Sigmoid colon (tissue), 7 donors: ENCODE measurements around the gene BORCS5. TPM values are rescaled to one million over a fixed set of nuclear protein-coding genes. Genes with fewer than 3 reads are reported as not detected.

ENCODE experiments used
- DNase-seq: peaks from one replicate; pipeline ENCODE4 v3.0.0-alpha.2; 2019
- H3K27ac ChIP-seq, 4 donors: fragments of 200-600 bp; sonication (generic); one replicate each; pipeline ENCODE4 v1.5.1; 2016 to 2019; ENCODE audit warnings: mild to moderate bottlenecking in 1 of 4
- H3K27me3 ChIP-seq, 3 donors: fragments of 200-600 bp; sonication (generic); one replicate each; pipeline ENCODE4 v1.5.1; 2019; ENCODE audit warnings: mild to moderate bottlenecking in 1 of 3
- H3K36me3 ChIP-seq, 4 donors: fragments of 200-600 bp; sonication (generic); one replicate each; pipeline ENCODE4 v1.5.1; 2016 to 2019
- H3K4me1 ChIP-seq, 4 donors: fragments of 200-600 bp; sonication (generic); one replicate each; pipeline ENCODE4 v1.5.1; 2017 to 2019
- H3K4me3 ChIP-seq, 4 donors: fragments of 200-600 bp; sonication (generic); one replicate each; pipeline ENCODE4 v1.5.1; 2017 to 2019; ENCODE audit warnings: mild to moderate bottlenecking in 2 of 4, moderate library complexity in 1 of 4
- H3K9me3 ChIP-seq, 4 donors: fragments of 200-600 bp in 3 of 4; sonication (generic) in 3 of 4; one replicate each; pipeline versions ENCODE4 v1.5.1 to v1.6.1; 2013 to 2019
- CTCF ChIP-seq, 4 experiments: fragments of 450-650 bp in 3 of 4; fragments of 200-600 bp in 1 of 4; IDR thresholded peaks; one replicate each; pipeline ENCODE4 v1.5.1; 2016 to 2019; ENCODE audit warnings: antibody characterized with exemption in 4 of 4, mild to moderate bottlenecking in 3 of 4, moderate library complexity in 2 of 4
- EP300 ChIP-seq, 4 donors: sonication (generic); formaldehyde crosslinking; IDR thresholded peaks; one replicate each; pipeline ENCODE4 v1.6.1; 2017; ENCODE audit warnings: antibody characterized with exemption in 4 of 4
- POLR2A ChIP-seq, 2 donors: fragments of 450-650 bp; IDR thresholded peaks; one replicate each; pipeline ENCODE4 v1.6.1; 2016; ENCODE audit warnings: antibody characterized with exemption in 2 of 2, mild to moderate bottlenecking in 2 of 2, moderate library complexity in 2 of 2
- POLR2AphosphoS5 ChIP-seq, 4 donors: sonication (generic); formaldehyde crosslinking; IDR thresholded peaks; one replicate each; pipeline ENCODE4 v1.6.1; 2017; ENCODE audit warnings: antibody characterized with exemption in 4 of 4
- WGBS, 2 donors: extraction: QIAGEN DNeasy Blood & Tissue Kit; methylation state at CpG; one replicate each; pipeline ENCODE4 v1.1.7; 2013; 5-methylcytosine and 5-hydroxymethylcytosine counted together
- intact Hi-C: fragments of 100-400 bp; cut with DNase I; formaldehyde crosslinking; loops from one replicate; pipeline ENCODE4 v1.15.1; 2023
- polyA plus RNA-seq, 3 donors: library from polyadenylated mRNA; stranded (reverse); fragments of 200-250 nt; gene quantifications; one replicate each; pipeline ENCODE4 v1.2.3, GENCODE V29; 2013
- total RNA-seq, 4 donors: library from RNA; depleted of rRNA; stranded (reverse); fragments of >200 nt; gene quantifications; one replicate each; pipeline ENCODE4 v1.1.0, GENCODE V29; 2016
- donor health status: healthy with polysubstance abuse.
- donor health status: Bipolar disorder and iron deficiency.
- donor health status: healthy.

BORCS5 gene
- total and polyA plus RNA-seq, 7 donors, result 3.7 to 25.3 (median 7.1) TPM

GRCh38 chr12:12449533-12450025, 92.7 kb downstream of the BORCS5 start:
- no peak for DNase-seq
- Histone ChIP-seq H3K4me3 (no peak overlapping the region), H3K9me3 (no peaks in the 10 kb centered on the region), H3K27me3 (no peaks in the 10 kb centered on the region), H3K4me1 (peaks cover 0 to 25% (median 10%) of the 10 kb centered on the region in 4 donors), H3K27ac (no peak overlapping the region), H3K36me3 (no peaks in the 10 kb centered on the region)
- peak in 1 of 4 donors; percentile 6 for TF ChIP-seq POLR2AphosphoS5 (IDR thresholded peaks at IDR 0.05)
- no peak for TF ChIP-seq EP300 (IDR thresholded peaks at IDR 0.05)
- no peak for TF ChIP-seq CTCF (IDR thresholded peaks at IDR 0.05)
- TF ChIP-seq POLR2A (IDR thresholded peaks at IDR 0.05), result no peak
- intact Hi-C loops, result no loop called here
- 81 to 86% methylated on average over 13 of the region's 13 CpGs for WGBS, 2 donors

GRCh38 chr12:12450043-12450471, 93.2 kb downstream of the BORCS5 start:
- H3K27me3 ChIP-seq, result no peaks in the 10 kb centered on the region
- WGBS, 2 donors, result 45 to 75% methylated on average over 2 of the region's 2 CpGs
- intact Hi-C loops, result no loop called here
- no peak overlapping the region for H3K4me3 ChIP-seq
- H3K9me3 ChIP-seq, result no peaks in the 10 kb centered on the region
- DNase-seq, result no peak
- no peak for TF ChIP-seq CTCF (IDR thresholded peaks at IDR 0.05)
- no peak for TF ChIP-seq POLR2A (IDR thresholded peaks at IDR 0.05)
- TF ChIP-seq EP300 (IDR thresholded peaks at IDR 0.05), result no peak
- TF ChIP-seq POLR2AphosphoS5 (IDR thresholded peaks at IDR 0.05), result no peak
- no peak overlapping the region for H3K27ac ChIP-seq
- H3K4me1 ChIP-seq, result peaks cover 0 to 27% (median 10%) of the 10 kb centered on the region in 4 donors
- no peaks in the 10 kb centered on the region for H3K36me3 ChIP-seq

GRCh38 chr12:12451098-12451497, 94.2 kb downstream of the BORCS5 start:
- 25 to 73% methylated on average over 4 of the region's 4 CpGs for WGBS, 2 donors
- no peak for DNase-seq

GRCh38 chr12:12452326-12452902, 95.5 kb downstream of the BORCS5 start:
- WGBS, 2 donors, result 96 to 98% methylated on average over 21 of the region's 21 CpGs
- TF ChIP-seq POLR2AphosphoS5 (IDR thresholded peaks at IDR 0.05) (no peak), POLR2A (IDR thresholded peaks at IDR 0.05) (no peak), EP300 (IDR thresholded peaks at IDR 0.05) (no peak), CTCF (IDR thresholded peaks at IDR 0.05) (no peak)
- H3K27me3 ChIP-seq, result no peaks in the 10 kb centered on the region
- no peaks in the 10 kb centered on the region for H3K36me3 ChIP-seq
- peaks cover 0 to 27% (median 10%) of the 10 kb centered on the region in 4 donors for H3K4me1 ChIP-seq
- intact Hi-C loops, result no loop called here
- no peaks in the 10 kb centered on the region for H3K9me3 ChIP-seq
- H3K4me3 ChIP-seq, result no peak overlapping the region
- DNase-seq, result no peak
- no peak overlapping the region for H3K27ac ChIP-seq

More at GRCh38 chr12:12451098-12451497, 94.2 kb downstream of the BORCS5 start:
- Histone ChIP-seq H3K36me3 (no peaks in the 10 kb centered on the region), H3K27ac (no peak overlapping the region), H3K4me3 (no peak overlapping the region), H3K4me1 (peaks cover 0 to 27% (median 10%) of the 10 kb centered on the region in 4 donors), H3K27me3 (no peaks in the 10 kb centered on the region), H3K9me3 (no peaks in the 10 kb centered on the region)
- no peak for TF ChIP-seq POLR2A (IDR thresholded peaks at IDR 0.05)
- TF ChIP-seq EP300 (IDR thresholded peaks at IDR 0.05), result no peak
- no peak for TF ChIP-seq POLR2AphosphoS5 (IDR thresholded peaks at IDR 0.05)
- TF ChIP-seq CTCF (IDR thresholded peaks at IDR 0.05), result no peak
- intact Hi-C loops, result no loop called here
